Activated naive CD4-positive, alpha-beta T cell treated with anti-CD3 and anti-CD28 coated beads for 36 hours (primary cell): Measurements from ENCODE around the gene IL1RAPL2. TPM values are rescaled to one million over a fixed set of nuclear protein-coding genes. Genes with fewer than 3 reads are reported as not detected.

Source experiments
- CTCF ChIA-PET: fragments of 350-600 bp; sonication (Branson Sonifier 250); formaldehyde crosslinking; loops from one replicate; lab custom pipeline; 2021; ENCODE audit warnings: antibody characterized with exemption; lab: Charles Lee
- DNase-seq: peaks from one replicate; pipeline ENCODE4 v3.0.0-alpha.2; 2020
- H3K27ac Mint-ChIP-seq: one replicate; pipeline ENCODE4 v1.8.0; 2021; ENCODE audit warnings: mild to moderate bottlenecking, mixed read lengths
- H3K27me3 Mint-ChIP-seq: one replicate; pipeline ENCODE4 v1.8.0; 2021; ENCODE audit warnings: low read depth, mixed read lengths
- H3K36me3 Mint-ChIP-seq: one replicate; pipeline ENCODE4 v1.8.0; 2021; ENCODE audit warnings: low read depth, mixed read lengths
- H3K4me1 Mint-ChIP-seq: one replicate; pipeline ENCODE4 v1.8.0; 2021; ENCODE audit warnings: low read depth, mixed read lengths
- H3K4me3 Mint-ChIP-seq: one replicate; pipeline ENCODE4 v1.8.0; 2021; ENCODE audit warnings: mild to moderate bottlenecking, moderate library complexity, mixed read lengths
- H3K9me3 Mint-ChIP-seq: one replicate; pipeline ENCODE4 v1.8.0; 2021; ENCODE audit warnings: mixed read lengths
- intact Hi-C: fragments of 100-400 bp; cut with micrococcal nuclease; formaldehyde crosslinking; loops from one replicate; pipeline ENCODE4 v1.15.1; 2023
- total RNA-seq, 2 experiments: library from RNA; stranded (reverse); gene quantifications; one replicate each; pipeline ENCODE4 v1.2.3, GENCODE V29; 2021

The IL1RAPL2 gene
- total RNA-seq, 2 experiments from 2014 or later, result not detected

- Mint-ChIP-seq H3K27me3 (no peaks in the 10 kb centered on the region), H3K9me3 (no peaks in the 10 kb centered on the region), H3K27ac (no peak overlapping the region), H3K4me1 (no peaks in the 10 kb centered on the region), H3K36me3 (no peaks in the 10 kb centered on the region), H3K4me3 (no peak overlapping the region)
- intact Hi-C loops, result loop anchor here (10.0 kb wide), 1 partner anchor 135 kb away; no protein-coding TSS in a partner anchor
- DNase-seq, result no peak
- CTCF ChIA-PET, result no interaction called here
These were observed 223.8 kb downstream of the IL1RAPL2 start for GRCh38 chrX:104789784-104790183.

DNA sequence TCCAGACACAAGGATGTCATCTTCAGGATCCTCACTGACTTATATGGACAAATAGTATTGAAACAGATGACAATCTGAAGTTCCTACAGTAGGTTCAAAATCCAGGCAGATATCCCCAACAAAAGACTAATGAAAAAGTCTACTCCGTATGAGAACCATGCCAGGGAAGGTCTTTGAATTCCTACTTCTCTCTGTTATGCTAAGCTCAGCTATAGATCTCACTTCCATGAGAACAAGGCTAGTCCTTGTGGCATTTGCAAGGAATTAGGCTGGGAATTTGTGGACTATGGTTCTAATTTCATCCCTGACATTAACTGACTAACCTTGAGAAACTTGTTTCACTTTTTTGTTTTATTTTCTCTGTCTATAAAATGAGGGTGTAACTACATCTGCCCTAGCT, 229.8 kb downstream of the IL1RAPL2 start:
- Mint-ChIP-seq H3K36me3 (no peaks in the 10 kb centered on the region), H3K27ac (no peak overlapping the region), H3K4me3 (no peak overlapping the region), H3K9me3 (no peaks in the 10 kb centered on the region), H3K27me3 (no peaks in the 10 kb centered on the region), H3K4me1 (no peaks in the 10 kb centered on the region)
- CTCF ChIA-PET, result interaction anchor here (0.6 to 0.8 kb wide), 2 partner anchors 13 to 477 kb away, joined by 3 read pairs; no protein-coding TSS in a partner anchor
- intact Hi-C loops, result loop anchor here (10.0 kb wide), 1 partner anchor 129 kb away; no protein-coding TSS in a partner anchor
- no peak for DNase-seq

- H3K27ac Mint-ChIP-seq, result no peak overlapping the region
- no peaks in the 10 kb centered on the region for H3K4me1 Mint-ChIP-seq
- H3K9me3 Mint-ChIP-seq, result no peaks in the 10 kb centered on the region
- no peak overlapping the region for H3K4me3 Mint-ChIP-seq
- H3K36me3 Mint-ChIP-seq, result no peaks in the 10 kb centered on the region
- CTCF ChIA-PET, result no interaction called here
- no peaks in the 10 kb centered on the region for H3K27me3 Mint-ChIP-seq
- intact Hi-C loops, result no loop called here
- DNase-seq, result no peak
These were observed 237.2 kb downstream of the IL1RAPL2 start for GRCh38 chrX:104803219-104803618.

DNA sequence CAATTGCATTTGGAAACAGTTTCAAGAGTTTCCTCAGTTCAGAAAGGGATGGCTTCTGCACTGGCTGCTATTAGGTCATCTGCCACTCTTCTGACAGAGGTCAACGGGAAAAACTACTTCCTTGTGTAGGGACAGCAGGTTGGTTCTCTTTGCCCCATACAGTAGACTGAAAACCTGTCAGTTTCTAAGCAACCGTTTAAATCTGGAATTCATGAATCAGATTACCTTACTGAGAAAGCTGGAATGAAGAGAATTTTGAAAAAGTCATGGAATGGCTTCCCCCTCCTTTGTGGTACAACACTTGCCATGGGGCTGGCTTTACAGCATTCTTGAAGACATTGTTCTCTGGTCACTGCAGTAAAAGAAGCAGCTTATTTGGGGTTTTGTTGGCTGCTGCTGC, 240.3 kb downstream of the IL1RAPL2 start:
- H3K4me3 Mint-ChIP-seq, result no peak overlapping the region
- H3K36me3 Mint-ChIP-seq, result no peaks in the 10 kb centered on the region
- H3K9me3 Mint-ChIP-seq, result no peaks in the 10 kb centered on the region
- H3K27me3 Mint-ChIP-seq, result peaks cover 3% of the 10 kb centered on the region
- CTCF ChIA-PET, result no interaction called here
- no peak overlapping the region for H3K27ac Mint-ChIP-seq
- intact Hi-C loops, result no loop called here
- H3K4me1 Mint-ChIP-seq, result no peaks in the 10 kb centered on the region
- DNase-seq, result no peak

GRCh38 chrX:104833401-104833800, 267.4 kb downstream of the IL1RAPL2 start:
- no peaks in the 10 kb centered on the region for H3K36me3 Mint-ChIP-seq
- peaks cover 4% of the 10 kb centered on the region for H3K27me3 Mint-ChIP-seq
- DNase-seq, result no peak
- CTCF ChIA-PET, result no interaction called here
- no peak overlapping the region for H3K4me3 Mint-ChIP-seq
- no peak overlapping the region for H3K27ac Mint-ChIP-seq
- H3K9me3 Mint-ChIP-seq, result no peaks in the 10 kb centered on the region
- no peaks in the 10 kb centered on the region for H3K4me1 Mint-ChIP-seq
- intact Hi-C loops, result no loop called here

DNA sequence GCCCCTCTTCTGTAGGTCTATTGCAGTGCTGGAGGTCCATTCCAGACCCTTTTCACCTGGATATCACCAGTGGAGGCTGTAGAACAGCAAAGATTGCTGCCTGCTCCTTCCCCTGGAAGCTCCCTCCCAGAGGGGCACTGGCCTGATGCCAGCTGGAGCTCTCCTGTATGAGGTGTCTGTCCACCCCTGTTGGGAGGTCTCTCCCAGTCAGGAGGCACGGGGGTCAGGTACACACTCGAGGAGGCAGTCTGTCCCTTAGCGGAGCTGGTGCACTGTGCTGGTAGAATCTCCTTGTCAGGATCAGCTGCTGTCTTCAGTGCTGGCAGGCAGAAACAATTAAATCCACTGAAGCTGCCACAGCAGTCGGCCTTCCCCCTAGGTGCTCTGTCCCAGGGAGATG, 276.6 kb downstream of the IL1RAPL2 start:
- Mint-ChIP-seq H3K9me3 (peaks cover 6% of the 10 kb centered on the region), H3K27me3 (peaks cover 2% of the 10 kb centered on the region), H3K4me1 (no peaks in the 10 kb centered on the region), H3K36me3 (no peaks in the 10 kb centered on the region), H3K4me3 (no peak overlapping the region), H3K27ac (no peak overlapping the region)
- CTCF ChIA-PET, result no interaction called here
- DNase-seq, result no peak
- intact Hi-C loops, result no loop called here

DNA sequence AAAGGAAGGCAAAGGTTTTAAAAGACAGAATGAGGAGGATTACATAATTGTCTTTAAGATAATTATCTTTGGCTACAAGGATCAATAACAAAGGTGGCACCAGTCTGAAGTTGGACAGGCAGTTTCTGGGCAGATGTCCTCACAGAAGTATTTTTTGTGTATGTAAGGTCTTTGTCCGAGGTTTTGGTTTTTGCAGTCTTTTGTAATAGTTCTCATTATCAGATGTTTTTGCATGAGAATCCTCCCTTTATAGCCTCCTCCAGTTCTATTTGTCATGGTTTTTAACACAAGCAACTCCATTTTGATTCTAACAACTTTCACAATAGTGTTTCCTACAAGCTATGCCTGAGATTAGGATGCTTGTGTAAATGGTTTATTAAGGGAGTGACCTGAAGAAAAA, 286.2 kb downstream of the IL1RAPL2 start:
- no peaks in the 10 kb centered on the region for H3K9me3 Mint-ChIP-seq
- no peak overlapping the region for H3K27ac Mint-ChIP-seq
- H3K27me3 Mint-ChIP-seq, result peaks cover 11% of the 10 kb centered on the region
- no peak overlapping the region for H3K4me3 Mint-ChIP-seq
- CTCF ChIA-PET, result no interaction called here
- intact Hi-C loops, result loop anchor here (5.0 to 10.0 kb wide), 2 partner anchors 60 to 1633 kb away; no protein-coding TSS in a partner anchor
- no peak for DNase-seq
- H3K36me3 Mint-ChIP-seq, result no peaks in the 10 kb centered on the region
- peaks cover 16% of the 10 kb centered on the region for H3K4me1 Mint-ChIP-seq

- Mint-ChIP-seq H3K27me3 (peaks cover 11% of the 10 kb centered on the region), H3K4me3 (no peak overlapping the region), H3K9me3 (no peaks in the 10 kb centered on the region), H3K27ac (no peak overlapping the region), H3K4me1 (peaks cover 16% of the 10 kb centered on the region), H3K36me3 (no peaks in the 10 kb centered on the region)
- intact Hi-C loops, result loop anchor here (5.0 to 10.0 kb wide), 2 partner anchors 58 to 1631 kb away; no protein-coding TSS in a partner anchor
- CTCF ChIA-PET, result no interaction called here
- no peak for DNase-seq
These were observed 288.2 kb downstream of the IL1RAPL2 start for GRCh38 chrX:104854188-104854587.

GRCh38 chrX:104854790-104855340, 288.9 kb downstream of the IL1RAPL2 start:
- CTCF ChIA-PET, result no interaction called here
- no peaks in the 10 kb centered on the region for H3K36me3 Mint-ChIP-seq
- H3K4me3 Mint-ChIP-seq, result no peak overlapping the region

DNA sequence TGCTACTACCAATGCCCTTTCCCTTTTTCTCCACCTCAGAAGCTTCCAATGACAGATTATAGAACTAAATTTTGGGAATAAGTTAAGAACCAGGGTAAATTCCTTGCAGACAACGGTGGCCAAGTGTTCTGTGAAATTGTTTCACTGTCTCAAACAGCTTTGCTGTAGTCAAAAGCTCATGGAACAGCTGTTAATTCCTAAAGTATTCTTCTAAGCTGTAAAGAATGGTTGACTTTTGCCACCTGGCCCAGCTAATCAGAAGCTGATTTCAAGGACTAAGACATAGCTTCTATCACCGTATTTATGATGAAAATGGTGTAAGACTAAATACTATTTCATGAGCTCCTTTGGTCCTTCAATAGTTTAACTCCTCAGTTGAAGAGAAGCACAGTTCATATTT, 297.5 kb downstream of the IL1RAPL2 start:
- DNase-seq, result no peak
- Mint-ChIP-seq H3K27ac (no peak overlapping the region), H3K27me3 (no peaks in the 10 kb centered on the region), H3K4me1 (no peaks in the 10 kb centered on the region), H3K4me3 (no peak overlapping the region), H3K36me3 (no peaks in the 10 kb centered on the region), H3K9me3 (no peaks in the 10 kb centered on the region)
- CTCF ChIA-PET, result no interaction called here
- intact Hi-C loops, result no loop called here

More at GRCh38 chrX:104854790-104855340, 288.9 kb downstream of the IL1RAPL2 start:
- intact Hi-C loops, result loop anchor here (5.0 to 10.0 kb wide), 2 partner anchors 57 to 1630 kb away; no protein-coding TSS in a partner anchor
- no peak for DNase-seq
- peaks cover 16% of the 10 kb centered on the region for H3K4me1 Mint-ChIP-seq
- peaks cover 11% of the 10 kb centered on the region for H3K27me3 Mint-ChIP-seq
- no peak overlapping the region for H3K27ac Mint-ChIP-seq
- H3K9me3 Mint-ChIP-seq, result no peaks in the 10 kb centered on the region

DNA sequence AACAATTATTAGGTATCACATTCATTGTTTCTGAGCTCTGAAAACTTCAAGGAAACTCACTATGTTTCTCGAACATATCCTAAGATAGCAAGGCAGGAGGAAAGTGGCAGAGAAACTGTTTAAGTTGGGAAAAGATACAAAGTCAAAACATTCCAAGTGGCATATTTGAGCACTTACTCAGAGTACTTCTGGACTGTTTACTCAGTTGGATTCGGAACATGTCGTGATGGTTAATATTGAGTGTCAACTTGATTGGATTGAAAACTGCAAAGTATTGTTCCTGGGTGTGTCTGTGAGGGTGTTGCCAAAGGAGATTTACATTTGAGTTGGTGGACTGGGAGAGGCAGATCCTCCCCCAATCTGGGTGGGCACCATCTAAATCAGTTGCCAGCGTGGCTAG, 298.3 kb downstream of the IL1RAPL2 start:
- H3K36me3 Mint-ChIP-seq, result no peaks in the 10 kb centered on the region
- H3K9me3 Mint-ChIP-seq, result no peaks in the 10 kb centered on the region
- no peaks in the 10 kb centered on the region for H3K4me1 Mint-ChIP-seq
- no peak for DNase-seq
- H3K27ac Mint-ChIP-seq, result no peak overlapping the region
- H3K4me3 Mint-ChIP-seq, result no peak overlapping the region
- CTCF ChIA-PET, result no interaction called here
- no peaks in the 10 kb centered on the region for H3K27me3 Mint-ChIP-seq
- intact Hi-C loops, result no loop called here

DNA sequence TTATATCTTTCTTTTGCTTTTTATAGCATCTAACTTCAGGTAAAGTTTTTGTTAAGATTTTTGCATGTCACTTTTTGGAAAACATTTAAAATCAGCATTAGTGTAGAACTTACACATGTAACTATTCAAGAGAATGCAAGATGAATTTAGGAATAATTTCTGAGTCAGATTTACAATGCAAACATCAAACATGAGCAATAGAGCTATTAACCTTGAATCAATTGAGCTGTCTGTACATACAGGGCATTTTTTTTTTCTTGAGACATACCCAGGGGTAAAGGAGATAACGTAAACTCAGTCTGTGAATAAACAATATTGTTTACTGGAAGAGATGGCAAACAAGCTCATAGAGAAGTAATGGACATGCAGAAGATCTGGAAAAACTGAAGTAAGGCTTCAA, 311.5 kb downstream of the IL1RAPL2 start:
- no peak for DNase-seq
- H3K9me3 Mint-ChIP-seq, result no peaks in the 10 kb centered on the region
- CTCF ChIA-PET, result no interaction called here
- H3K4me3 Mint-ChIP-seq, result no peak overlapping the region
- H3K36me3 Mint-ChIP-seq, result no peaks in the 10 kb centered on the region
- H3K27ac Mint-ChIP-seq, result no peak overlapping the region
- intact Hi-C loops, result no loop called here
- H3K27me3 Mint-ChIP-seq, result no peaks in the 10 kb centered on the region
- no peaks in the 10 kb centered on the region for H3K4me1 Mint-ChIP-seq

GRCh38 chrX:104902070-104902469, 336.1 kb downstream of the IL1RAPL2 start:
- Mint-ChIP-seq H3K27ac (no peak overlapping the region), H3K4me3 (no peak overlapping the region), H3K27me3 (no peaks in the 10 kb centered on the region), H3K9me3 (no peaks in the 10 kb centered on the region), H3K4me1 (no peaks in the 10 kb centered on the region), H3K36me3 (no peaks in the 10 kb centered on the region)
- intact Hi-C loops, result no loop called here
- CTCF ChIA-PET, result interaction anchor here (0.7 kb wide), 1 partner anchor 19 kb away, joined by 3 read pairs; no protein-coding TSS in a partner anchor
- no peak for DNase-seq
